GM18909 (cell line): ENCODE results near the gene NBPF26.
"Not testable (repeated sequence)": the region's sequence is repeated elsewhere in the genome, so short reads cannot be mapped to it uniquely, and the experiment has no call there.

Source experiments
- ATAC-seq: cut with Tn5 transposase; IDR thresholded peaks from one replicate; pipeline ENCODE4 v1.9.1; 2021; ENCODE audit warnings: mild to moderate bottlenecking; ENCODE audit not compliant: unreplicated experiment, poor library complexity

Gene NBPF26

DNA sequence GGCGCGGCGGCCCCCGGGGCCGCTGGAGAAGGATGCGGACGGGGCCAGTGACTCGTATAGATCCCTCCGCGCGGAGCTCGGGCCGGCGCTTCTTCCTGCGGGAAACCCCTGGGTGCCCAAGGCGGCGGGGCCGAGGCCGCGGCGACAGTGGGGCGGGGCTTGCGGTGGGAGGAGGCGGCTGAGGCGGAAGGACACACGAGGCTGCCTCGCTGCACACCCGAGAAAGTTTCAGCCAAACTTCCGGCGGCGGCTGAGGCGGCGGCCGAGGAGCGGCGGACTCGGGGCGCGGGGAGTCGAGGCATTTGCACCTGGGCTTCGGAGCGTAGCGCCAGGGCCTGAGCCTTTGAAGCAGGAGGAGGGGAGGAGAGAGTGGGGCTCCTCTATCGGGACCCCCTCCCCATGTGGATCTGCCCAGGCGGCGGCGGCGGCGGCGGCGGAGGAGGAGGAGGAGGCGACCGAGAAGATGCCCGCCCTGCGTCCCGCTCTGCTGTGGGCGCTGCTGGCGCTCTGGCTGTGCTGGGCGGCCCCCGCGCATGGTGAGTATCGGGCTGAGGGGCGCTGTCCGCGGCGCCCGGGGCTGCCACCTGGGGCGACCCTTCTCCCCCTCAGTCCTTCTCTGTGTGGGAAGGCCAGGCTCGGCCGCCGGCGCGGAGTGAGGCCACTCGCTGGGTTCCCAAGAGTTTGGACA lies at the start of gene NBPF26:
NBPF26 (plus strand) TSS at position 231 of the 688 bp plus-strand sequence.
- not testable (repeated sequence) for ATAC-seq

GRCh38 chr1:120680106-120680819 lies 43.5 kb upstream of the NBPF26 start:
- ATAC-seq = not testable (repeated sequence)

- not testable (repeated sequence) for ATAC-seq
Measured at GRCh38 chr1:120680938-120681337, 42.8 kb upstream of the NBPF26 start.

GRCh38 chr1:120684397-120684796 lies 39.3 kb upstream of the NBPF26 start:
- not testable (repeated sequence) for ATAC-seq

DNA sequence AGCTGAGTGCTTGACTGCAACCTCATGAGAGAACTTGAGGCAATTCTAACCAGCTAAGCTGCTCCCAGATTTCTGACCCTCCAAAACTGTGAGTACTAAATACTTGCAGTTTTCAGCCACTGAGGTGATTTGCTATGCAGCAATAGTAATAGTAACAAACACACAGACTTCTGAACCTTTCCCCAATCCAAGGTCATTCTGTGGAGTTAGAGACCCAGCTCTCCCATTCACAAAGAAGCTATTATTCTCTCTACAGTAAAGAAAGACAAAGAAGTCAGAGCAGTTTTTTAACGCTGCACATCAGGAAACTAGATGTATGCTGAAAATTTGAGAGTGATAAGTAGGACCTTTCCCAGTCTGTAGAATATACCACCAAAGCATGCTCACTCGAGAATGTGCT lies 38.1 kb upstream of the NBPF26 start:
- not testable (repeated sequence) for ATAC-seq

DNA sequence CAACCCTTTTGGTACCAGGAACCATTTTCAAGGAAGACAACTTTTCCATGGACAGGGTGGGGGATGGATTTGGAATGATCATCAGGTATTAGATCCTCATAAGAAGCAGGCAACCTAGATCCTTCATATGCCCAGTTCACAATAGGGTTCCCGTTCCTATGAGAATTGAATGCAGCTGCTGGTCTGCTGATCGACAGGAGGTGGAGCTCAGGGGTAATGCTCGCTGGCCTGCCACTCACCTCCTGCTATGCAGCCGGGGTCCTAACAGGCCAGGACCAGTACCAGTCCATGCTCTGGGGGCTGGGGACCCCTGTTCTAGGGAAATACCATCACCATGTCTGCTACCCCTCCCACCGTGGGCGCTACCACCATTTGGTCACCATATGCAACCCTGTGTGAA lies 36.5 kb upstream of the NBPF26 start:
- not testable (repeated sequence) for ATAC-seq

DNA sequence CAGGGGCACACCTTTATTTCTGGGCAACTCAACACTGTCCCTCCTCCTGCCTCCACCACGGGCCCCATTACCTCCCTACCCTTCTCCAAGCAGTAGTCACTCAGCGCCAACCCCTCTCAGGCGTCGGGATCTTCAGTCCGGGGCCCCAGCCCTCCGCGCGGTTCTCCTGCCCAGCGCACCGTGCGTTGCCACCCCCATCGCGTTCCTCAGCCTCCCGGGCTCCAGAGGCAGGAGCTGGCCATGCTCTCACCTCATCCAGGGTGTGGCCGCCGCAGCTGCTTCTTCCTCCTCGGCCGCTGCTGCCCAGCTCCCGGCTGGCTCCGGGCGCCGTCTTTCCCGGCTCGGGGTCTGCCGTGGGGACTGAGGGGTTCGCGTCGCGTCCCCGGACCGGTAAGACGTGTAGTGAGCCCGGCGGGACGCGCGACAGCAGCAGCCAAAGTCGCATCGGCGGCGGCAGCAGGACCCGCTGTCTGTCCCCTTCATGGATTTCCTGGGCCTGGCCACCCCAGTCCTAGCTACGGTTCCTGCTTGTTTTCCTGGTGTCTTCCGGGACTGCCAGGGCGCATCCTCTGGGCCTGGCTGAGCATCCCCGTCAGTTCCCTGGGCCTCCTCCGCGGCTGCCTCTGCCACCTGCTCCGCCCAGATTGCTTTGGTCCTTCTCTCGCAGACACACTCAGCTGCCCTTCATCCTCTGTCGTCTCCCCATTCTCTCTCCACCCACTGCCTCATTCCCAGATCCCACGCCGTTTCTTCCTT lies 22.8 kb upstream of the NBPF26 start:
- not testable (repeated sequence) for ATAC-seq

DNA sequence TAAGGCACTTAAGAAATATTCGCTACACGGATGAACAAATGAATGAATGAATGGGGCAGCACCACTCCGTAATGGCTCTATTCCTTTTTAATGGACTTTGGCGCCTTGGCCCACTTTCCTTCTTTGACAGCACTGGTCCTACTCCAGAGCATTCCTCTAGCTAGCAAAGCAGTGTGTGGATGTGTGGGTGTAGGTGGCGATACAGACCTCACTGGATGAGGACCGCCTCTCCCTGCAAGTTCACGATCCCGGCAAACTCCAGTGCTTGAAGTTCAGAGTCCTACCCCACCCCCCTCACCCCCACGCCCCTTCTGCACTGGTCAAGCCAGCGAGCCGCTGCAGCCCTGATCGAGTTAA lies 409 bp upstream of the NBPF26 start:
- ATAC-seq = not testable (repeated sequence)

GRCh38 chr1:120724507-120724906 lies 762 bp downstream of the NBPF26 start:
- ATAC-seq = not testable (repeated sequence)

DNA sequence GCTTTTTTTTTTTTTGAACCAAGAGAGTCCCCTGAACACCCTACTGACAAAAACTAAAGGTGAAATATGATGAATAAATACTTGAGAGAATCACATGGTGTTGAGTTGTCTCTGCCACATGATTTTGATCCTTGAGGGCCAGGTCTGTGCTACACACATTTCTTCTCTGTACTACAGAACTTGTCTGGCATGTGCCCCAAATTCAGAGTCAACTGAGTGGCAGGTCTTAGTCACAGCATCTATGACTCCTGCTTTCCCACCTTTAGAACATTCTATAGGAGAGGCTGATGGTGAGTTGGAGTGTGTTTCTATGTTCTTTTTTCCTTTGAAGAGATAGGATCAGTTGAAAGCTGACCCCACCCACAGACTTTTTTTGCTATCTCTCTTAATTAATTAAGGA lies 5.1 kb downstream of the NBPF26 start:
- not testable (repeated sequence) for ATAC-seq

- not testable (repeated sequence) for ATAC-seq
Measured at GRCh38 chr1:120769090-120769489, 45.3 kb downstream of the NBPF26 start.

GRCh38 chr1:120805452-120805851 lies 81.7 kb downstream of the NBPF26 start:
- not testable (repeated sequence) for ATAC-seq

DNA sequence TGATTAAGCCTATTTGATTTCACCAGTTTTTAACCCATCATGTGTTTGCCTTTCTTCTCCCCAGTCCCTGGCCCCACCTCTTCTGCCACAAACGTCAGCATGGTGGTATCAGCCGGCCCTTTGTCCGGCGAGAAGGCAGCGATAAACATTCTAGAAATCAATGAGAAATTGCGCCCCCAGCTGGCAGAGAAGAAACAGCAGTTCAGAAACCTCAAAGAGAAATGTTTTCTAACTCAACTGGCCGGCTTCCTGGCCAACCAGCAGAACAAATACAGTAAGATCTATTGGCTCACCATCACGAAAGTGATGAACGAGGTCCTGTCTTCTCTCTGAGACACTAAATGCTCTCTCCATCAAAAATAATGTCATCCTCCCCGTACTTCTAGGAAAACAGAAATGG lies 88.1 kb downstream of the NBPF26 start:
- not testable (repeated sequence) for ATAC-seq

DNA sequence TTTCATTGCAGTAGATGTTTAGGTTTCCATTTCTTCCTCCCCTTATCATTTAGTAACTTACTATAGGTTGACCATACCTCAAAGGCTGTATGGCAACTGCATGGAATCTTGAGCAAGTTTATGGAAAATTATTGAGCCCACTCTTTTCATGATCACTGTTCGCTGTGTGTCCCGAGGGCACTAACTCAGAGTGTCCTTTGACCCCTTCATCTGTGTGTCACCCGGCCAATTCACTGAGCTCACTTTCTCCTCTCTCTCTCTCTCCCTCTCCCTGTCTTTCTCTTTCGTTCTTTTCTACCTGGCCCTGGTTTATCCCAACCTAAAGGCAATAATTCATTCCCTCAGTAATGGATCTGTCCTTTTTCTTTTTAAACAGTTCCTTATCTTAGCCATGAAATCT lies 101.3 kb downstream of the NBPF26 start:
- ATAC-seq = not testable (repeated sequence)

- ATAC-seq = not testable (repeated sequence)
Measured at GRCh38 chr1:120826623-120827022, 102.9 kb downstream of the NBPF26 start.

DNA sequence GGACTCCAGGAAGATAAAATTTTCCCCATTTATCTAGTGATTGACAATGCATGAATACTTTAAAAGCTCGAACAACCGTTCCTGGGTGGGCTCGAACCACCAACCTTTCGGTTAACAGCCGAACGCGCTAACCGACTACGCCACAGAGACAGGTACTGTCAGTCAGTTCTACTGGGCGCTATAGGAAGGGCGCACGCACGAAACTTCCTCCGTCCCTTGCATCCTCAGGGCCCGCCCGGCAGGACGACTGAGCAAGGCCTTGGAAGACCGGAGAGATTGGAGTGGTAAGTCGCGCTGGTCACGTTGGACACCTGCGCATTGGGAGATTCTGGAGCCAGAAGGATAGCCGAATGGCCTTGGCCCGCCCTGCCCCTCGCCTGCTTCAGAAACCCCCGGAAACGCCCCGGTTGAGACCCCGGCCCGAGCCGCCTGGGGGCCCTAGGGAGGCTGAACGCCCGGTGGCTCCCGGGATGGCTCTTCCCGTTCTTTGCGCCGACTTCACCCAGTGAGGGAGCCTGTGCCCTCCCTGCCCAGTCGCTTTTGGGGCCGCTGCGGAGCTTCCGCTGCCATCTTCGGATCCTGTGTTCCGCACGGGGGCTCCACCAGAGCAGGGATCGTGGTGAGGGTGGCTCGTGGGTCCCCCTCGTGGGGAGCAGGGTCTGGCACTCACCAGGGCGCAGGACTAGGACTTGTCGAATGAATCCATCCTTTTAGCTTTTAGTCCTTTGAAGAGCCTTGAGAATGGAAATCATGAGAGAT lies 120.6 kb downstream of the NBPF26 start:
- ATAC-seq = not testable (repeated sequence)

DNA sequence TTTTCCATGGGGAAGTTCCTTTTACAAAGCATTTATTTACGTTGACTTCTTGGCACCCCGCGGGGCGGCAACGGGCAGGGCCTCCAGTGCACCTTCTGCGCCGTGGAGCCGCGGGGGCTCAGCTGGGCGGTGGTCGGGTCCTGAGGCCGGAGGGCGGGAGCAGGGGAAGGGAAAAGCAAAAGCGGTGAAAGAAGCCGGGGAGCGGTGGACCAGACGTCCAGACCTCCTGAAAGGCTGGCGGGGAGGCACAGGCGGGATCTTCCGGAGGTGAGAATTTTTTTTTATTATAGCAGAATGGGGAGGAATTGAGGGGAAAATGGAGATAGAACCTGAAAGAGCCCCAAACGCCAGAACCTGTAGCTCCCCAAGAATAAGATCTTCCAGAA lies 121.2 kb downstream of the NBPF26 start:
- ATAC-seq = not testable (repeated sequence)

GRCh38 chr1:120849400-120850286 lies 125.9 kb downstream of the NBPF26 start:
- ATAC-seq = not testable (repeated sequence)

DNA sequence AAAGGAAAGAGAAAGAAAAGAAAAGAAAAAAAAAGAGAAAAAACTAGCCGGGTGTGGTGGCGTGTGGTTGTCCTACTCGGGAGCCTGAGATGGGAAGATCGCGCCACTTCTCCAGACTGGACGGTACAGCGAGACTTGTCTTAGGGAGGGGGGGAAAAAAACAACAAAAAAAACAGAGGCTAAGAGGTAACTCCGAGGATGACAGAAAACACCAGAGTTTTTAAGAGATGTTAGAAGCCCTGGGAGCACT lies 126.5 kb downstream of the NBPF26 start:
- not testable (repeated sequence) for ATAC-seq
